SK-N-SH (cell line): ENCODE measurements around the gene CTSG.

Source experiments
- EZH2phosphoT487 ChIP-seq: fragments of 200-600 bp; sonication (generic); IDR thresholded peaks from 2 replicates; pipeline ENCODE4 v1.6.1; 2017; ENCODE audit warnings: low read depth, mixed run types, mild to moderate bottlenecking, antibody characterized with exemption, moderate library complexity, borderline replicate concordance
- POLR2AphosphoS5 ChIP-seq: IDR thresholded peaks from 2 replicates; pipeline ENCODE4 v1.6.1; 2012; ENCODE audit warnings: low read depth, low read length
- RAD21 ChIP-seq: IDR thresholded peaks from 2 replicates; pipeline ENCODE4 v1.6.1; 2012; ENCODE audit warnings: mild to moderate bottlenecking, low read length
- TAF1 ChIP-seq: IDR thresholded peaks from 2 replicates; pipeline ENCODE4 v1.6.1; 2012; ENCODE audit warnings: low read depth, mild to moderate bottlenecking, low read length, moderate library complexity, borderline replicate concordance
- TEAD4 ChIP-seq: IDR thresholded peaks from 2 replicates; pipeline ENCODE4 v1.4.0; 2012; ENCODE audit warnings: mild to moderate bottlenecking, borderline replicate concordance; ENCODE audit not compliant: insufficient read depth

DNA sequence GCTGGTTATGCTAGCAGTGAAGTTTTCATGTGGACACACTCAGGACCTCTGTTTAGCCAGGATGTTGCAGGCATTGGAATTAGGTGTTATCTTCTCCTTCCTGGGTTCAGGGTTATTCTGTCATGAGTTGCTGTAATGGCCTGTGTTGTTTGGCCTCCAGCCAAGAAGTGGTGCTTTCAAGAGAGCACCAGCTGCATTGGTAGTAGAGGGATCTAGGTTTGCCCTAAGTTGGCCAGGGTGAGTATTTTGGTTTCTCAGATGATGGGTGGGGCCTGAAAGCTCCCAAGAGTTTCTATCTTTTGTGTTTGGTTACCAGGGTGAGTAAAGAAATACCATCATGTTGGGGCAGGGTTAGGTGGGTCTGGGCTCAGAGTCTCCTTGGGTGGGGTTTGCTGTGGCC, 36.1 kb upstream of the CTSG start:
- TF ChIP-seq EZH2phosphoT487 (no peak), RAD21 (no peak), POLR2AphosphoS5 (no peak), TEAD4 (no peak), TAF1 (no peak)
